Thyroid gland (tissue), 4 donors: ENCODE measurements around the gene SLC38A3.

ENCODE experiments used
- POLR2A ChIP-seq, 2 donors: fragments of 450-650 bp; IDR thresholded peaks; one replicate each; pipeline ENCODE4 v1.6.1; 2017; ENCODE audit warnings: antibody characterized with exemption in 2 of 2, mild to moderate bottlenecking in 2 of 2, moderate library complexity in 1 of 2
- TF ChIP-seq, protein P1 (sequence below), 6 experiments: fragments of 200-600 bp in 3 of 6; fragments of 450-650 bp in 3 of 6; sonication (generic) in 3 of 6; IDR thresholded peaks; one replicate each; pipeline ENCODE4 v1.5.1; 2016 to 2019; ENCODE audit warnings: antibody characterized with exemption in 6 of 6, mild to moderate bottlenecking in 2 of 6, inconsistent platforms in 1 of 6, moderate library complexity in 1 of 6

DNA sequence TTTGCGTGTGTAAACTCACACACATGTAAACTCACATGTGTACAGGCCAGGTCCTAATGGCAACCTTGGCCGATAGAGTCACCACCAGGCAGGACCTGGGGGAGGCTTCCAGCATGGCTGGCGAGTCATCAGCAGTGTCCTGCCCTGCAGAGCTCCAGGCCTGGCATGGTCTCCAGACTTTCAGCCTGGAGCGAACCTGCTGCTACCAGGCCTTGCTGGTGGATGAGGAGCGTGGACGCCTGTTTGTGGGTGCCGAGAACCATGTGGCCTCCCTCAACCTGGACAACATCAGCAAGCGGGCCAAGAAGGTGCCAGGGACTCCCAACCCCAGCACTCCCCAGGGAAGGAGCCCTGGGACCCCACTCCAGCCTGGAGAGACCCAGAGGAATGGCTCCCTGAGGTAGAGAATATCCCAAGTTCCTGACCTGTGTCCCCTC is 64.9 kb downstream of the SLC38A3 start:
- TF ChIP-seq, protein P1, sequence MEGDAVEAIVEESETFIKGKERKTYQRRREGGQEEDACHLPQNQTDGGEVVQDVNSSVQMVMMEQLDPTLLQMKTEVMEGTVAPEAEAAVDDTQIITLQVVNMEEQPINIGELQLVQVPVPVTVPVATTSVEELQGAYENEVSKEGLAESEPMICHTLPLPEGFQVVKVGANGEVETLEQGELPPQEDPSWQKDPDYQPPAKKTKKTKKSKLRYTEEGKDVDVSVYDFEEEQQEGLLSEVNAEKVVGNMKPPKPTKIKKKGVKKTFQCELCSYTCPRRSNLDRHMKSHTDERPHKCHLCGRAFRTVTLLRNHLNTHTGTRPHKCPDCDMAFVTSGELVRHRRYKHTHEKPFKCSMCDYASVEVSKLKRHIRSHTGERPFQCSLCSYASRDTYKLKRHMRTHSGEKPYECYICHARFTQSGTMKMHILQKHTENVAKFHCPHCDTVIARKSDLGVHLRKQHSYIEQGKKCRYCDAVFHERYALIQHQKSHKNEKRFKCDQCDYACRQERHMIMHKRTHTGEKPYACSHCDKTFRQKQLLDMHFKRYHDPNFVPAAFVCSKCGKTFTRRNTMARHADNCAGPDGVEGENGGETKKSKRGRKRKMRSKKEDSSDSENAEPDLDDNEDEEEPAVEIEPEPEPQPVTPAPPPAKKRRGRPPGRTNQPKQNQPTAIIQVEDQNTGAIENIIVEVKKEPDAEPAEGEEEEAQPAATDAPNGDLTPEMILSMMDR (IDR thresholded peaks at IDR 0.05): no peak
- no peak for TF ChIP-seq POLR2A (IDR thresholded peaks at IDR 0.05)
